ENCODE data around the gene GRPEL2.

GRPEL2 gene

DNA sequence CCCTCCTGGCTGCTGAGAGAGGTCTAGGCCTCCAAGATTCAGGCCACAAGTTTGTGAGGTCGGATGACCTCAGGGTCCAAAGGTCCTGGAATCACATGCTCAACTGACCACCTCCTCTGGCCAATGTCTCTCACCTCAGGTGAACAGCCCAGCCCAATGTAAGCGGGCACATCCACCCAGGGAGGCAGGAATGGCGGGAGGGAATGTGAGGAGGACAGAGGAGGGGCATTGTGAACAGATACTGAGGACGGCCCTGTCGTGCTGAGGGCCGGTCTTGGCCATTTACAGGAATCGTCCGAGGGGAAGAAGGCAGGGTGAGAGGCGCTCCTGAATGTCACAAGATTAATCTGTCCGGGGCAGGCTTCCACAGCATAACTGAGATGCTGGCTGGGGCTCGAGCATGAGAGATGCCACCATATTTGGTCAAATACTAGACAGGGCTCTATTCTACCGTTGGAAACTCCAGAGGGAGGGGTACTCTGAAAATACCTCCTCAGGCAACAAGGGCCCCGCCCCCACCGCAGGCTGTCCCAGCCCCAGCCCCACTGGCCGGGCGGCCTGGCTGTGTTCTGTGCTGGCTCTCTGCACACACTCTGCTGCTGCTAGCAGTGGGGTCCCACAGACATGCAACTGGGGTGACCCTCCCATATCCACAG is 35.3 kb downstream of the GRPEL2 start:
- H3K27me3 ChIP-seq (ENCODE audit: control insufficient read depth, insufficient read depth, low read length), result peaks cover 12% of the 10 kb centered on the region
- no peak overlapping the region for H3K4me2 ChIP-seq (ENCODE audit: low read length)
- no peak overlapping the region for H3K9ac ChIP-seq (ENCODE audit: low read depth, low read length)
- no peaks in the 10 kb centered on the region for H3K9me3 ChIP-seq (replicated peaks; ENCODE audit: low read length)
- H3K36me3 ChIP-seq (ENCODE audit: insufficient read depth, low read length), result no peaks in the 10 kb centered on the region
- H3K4me1 ChIP-seq (ENCODE audit: control insufficient read depth, insufficient read depth, low read length), result no peaks in the 10 kb centered on the region
- no peak overlapping the region for H3K4me3 ChIP-seq (ENCODE audit: low read length)

DNA sequence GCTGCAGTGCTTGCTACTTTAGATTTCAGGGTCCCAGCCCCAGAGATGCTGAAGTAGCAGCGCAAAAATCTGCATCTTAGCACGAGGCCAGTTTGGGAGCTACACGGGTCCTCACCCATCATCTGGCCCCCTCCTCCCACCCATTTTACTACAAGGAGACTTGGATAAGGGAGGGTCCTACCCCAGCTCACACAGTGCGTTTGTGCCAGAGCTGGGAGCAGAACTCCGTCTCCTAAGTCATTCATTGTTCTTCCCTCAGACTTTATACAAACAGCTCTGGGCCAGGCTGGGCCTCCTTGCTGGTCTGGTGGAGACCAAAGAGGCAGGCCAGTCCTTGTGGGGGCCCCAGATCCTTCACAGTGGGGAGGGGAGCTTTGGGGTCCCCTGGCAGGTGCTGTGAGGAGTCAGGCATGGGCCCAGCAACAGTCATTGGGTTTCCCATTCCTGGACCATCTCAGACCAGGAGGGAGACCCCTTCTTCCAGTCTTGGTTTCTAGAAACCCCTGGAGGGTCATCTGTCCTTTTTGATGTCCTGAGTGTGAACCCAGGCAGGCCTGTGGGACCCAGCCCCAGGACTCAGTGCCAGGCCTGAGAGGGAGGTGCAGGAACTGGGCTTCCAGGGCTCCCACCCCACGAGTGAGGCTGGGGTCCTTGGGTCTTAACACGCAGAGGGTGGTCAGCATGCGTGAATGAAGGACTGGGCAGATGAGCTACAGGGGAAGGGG is 36.1 kb downstream of the GRPEL2 start:
- Histone ChIP-seq H3K9ac (ENCODE audit: low read depth, low read length) (no peak overlapping the region), H3K4me3 (ENCODE audit: low read length) (no peak overlapping the region), H3K36me3 (ENCODE audit: insufficient read depth, low read length) (no peaks in the 10 kb centered on the region), H3K4me1 (ENCODE audit: control insufficient read depth, insufficient read depth, low read length) (no peaks in the 10 kb centered on the region), H3K9me3 (replicated peaks; ENCODE audit: low read length) (no peaks in the 10 kb centered on the region), H3K27me3 (ENCODE audit: control insufficient read depth, insufficient read depth, low read length) (peaks cover 12% of the 10 kb centered on the region), H3K4me2 (ENCODE audit: low read length) (no peak overlapping the region)

GRCh38 chr5:149381986-149382338 is 36.7 kb downstream of the GRPEL2 start:
- no peaks in the 10 kb centered on the region for H3K36me3 ChIP-seq (ENCODE audit: insufficient read depth, low read length)
- H3K4me2 ChIP-seq (ENCODE audit: low read length), result no peak overlapping the region

GRCh38 chr5:149382517-149383220 is 37.4 kb downstream of the GRPEL2 start:
- Histone ChIP-seq H3K9me3 (replicated peaks; ENCODE audit: low read length) (no peaks in the 10 kb centered on the region), H3K36me3 (ENCODE audit: insufficient read depth, low read length) (no peaks in the 10 kb centered on the region), H3K4me1 (ENCODE audit: control insufficient read depth, insufficient read depth, low read length) (peaks cover under 1% of the 10 kb centered on the region), H3K4me2 (ENCODE audit: low read length) (no peak overlapping the region), H3K9ac (ENCODE audit: low read depth, low read length) (no peak overlapping the region), H3K27me3 (ENCODE audit: control insufficient read depth, insufficient read depth, low read length) (peaks cover 12% of the 10 kb centered on the region), H3K4me3 (ENCODE audit: low read length) (no peak overlapping the region)

More at GRCh38 chr5:149381986-149382338, 36.7 kb downstream of the GRPEL2 start:
- H3K27me3 ChIP-seq (ENCODE audit: control insufficient read depth, insufficient read depth, low read length), result peaks cover 12% of the 10 kb centered on the region
- H3K4me3 ChIP-seq (ENCODE audit: low read length), result no peak overlapping the region
- no peaks in the 10 kb centered on the region for H3K4me1 ChIP-seq (ENCODE audit: control insufficient read depth, insufficient read depth, low read length)
- no peaks in the 10 kb centered on the region for H3K9me3 ChIP-seq (replicated peaks; ENCODE audit: low read length)
- H3K9ac ChIP-seq (ENCODE audit: low read depth, low read length), result no peak overlapping the region

- Histone ChIP-seq H3K4me3 (ENCODE audit: low read length) (no peak overlapping the region), H3K9me3 (replicated peaks; ENCODE audit: low read length) (no peaks in the 10 kb centered on the region), H3K4me2 (ENCODE audit: low read length) (no peak overlapping the region), H3K4me1 (ENCODE audit: control insufficient read depth, insufficient read depth, low read length) (peaks cover 6% of the 10 kb centered on the region), H3K27me3 (ENCODE audit: control insufficient read depth, insufficient read depth, low read length) (peaks cover 8% of the 10 kb centered on the region), H3K36me3 (ENCODE audit: insufficient read depth, low read length) (no peaks in the 10 kb centered on the region), H3K9ac (ENCODE audit: low read depth, low read length) (no peak overlapping the region)
Observed at GRCh38 chr5:149383399-149383798, 38.1 kb downstream of the GRPEL2 start.

DNA sequence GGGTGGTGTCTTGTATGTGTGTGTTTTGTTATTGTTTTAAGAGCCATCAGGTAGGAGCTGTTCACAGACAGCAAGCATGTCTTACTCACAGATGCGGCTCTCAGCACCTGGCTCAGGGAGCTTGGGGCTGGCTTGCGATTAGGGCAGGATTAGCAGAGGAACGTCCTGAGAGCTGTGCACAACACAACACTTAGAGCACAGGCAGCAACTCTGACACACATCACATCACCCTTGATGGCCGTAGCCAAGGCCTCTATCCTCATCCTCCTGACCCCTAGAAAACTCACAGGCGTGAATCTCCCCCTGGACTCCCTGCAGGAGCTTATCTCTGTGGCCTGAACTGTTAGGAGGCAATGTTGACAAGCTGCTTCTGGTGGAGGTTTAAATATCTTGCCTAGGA is 40.9 kb downstream of the GRPEL2 start:
- Histone ChIP-seq H3K4me1 (ENCODE audit: control insufficient read depth, insufficient read depth, low read length) (peaks cover 6% of the 10 kb centered on the region), H3K36me3 (ENCODE audit: insufficient read depth, low read length) (no peaks in the 10 kb centered on the region), H3K9ac (ENCODE audit: low read depth, low read length) (no peak overlapping the region), H3K9me3 (replicated peaks; ENCODE audit: low read length) (no peaks in the 10 kb centered on the region), H3K4me2 (ENCODE audit: low read length) (no peak overlapping the region), H3K4me3 (ENCODE audit: low read length) (no peak overlapping the region), H3K27me3 (ENCODE audit: control insufficient read depth, insufficient read depth, low read length) (no peaks in the 10 kb centered on the region)

- H3K4me3 ChIP-seq (ENCODE audit: low read length), result no peak overlapping the region
- H3K4me2 ChIP-seq (ENCODE audit: low read length), result no peak overlapping the region
- H3K4me1 ChIP-seq (ENCODE audit: control insufficient read depth, insufficient read depth, low read length), result peaks cover 6% of the 10 kb centered on the region
- no peaks in the 10 kb centered on the region for H3K36me3 ChIP-seq (ENCODE audit: insufficient read depth, low read length)
- H3K9me3 ChIP-seq (replicated peaks; ENCODE audit: low read length), result no peaks in the 10 kb centered on the region
- no peaks in the 10 kb centered on the region for H3K27me3 ChIP-seq (ENCODE audit: control insufficient read depth, insufficient read depth, low read length)
- H3K9ac ChIP-seq (ENCODE audit: low read depth, low read length), result no peak overlapping the region
Observed at GRCh38 chr5:149387081-149387631, 41.9 kb downstream of the GRPEL2 start.

DNA sequence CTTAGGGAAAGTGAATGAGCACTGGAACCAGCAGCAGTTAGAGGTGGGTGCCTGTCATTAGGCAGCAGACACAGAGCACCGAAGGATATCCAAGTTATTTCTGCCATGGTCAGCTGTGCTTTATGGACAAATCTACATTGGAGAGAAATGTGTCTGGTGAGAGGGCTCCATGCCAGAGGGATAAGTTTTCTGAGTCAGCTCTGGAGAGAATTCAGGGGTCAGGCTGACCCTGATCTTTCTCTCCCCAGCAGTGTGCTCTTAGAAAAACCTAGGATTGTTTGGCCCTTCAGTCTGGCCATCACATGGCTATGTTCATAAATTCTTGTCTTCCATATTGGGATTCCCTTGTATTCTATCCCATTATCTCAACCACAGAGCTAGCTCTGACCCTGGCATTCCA is 42.7 kb downstream of the GRPEL2 start:
- Histone ChIP-seq H3K36me3 (ENCODE audit: insufficient read depth, low read length) (no peaks in the 10 kb centered on the region), H3K4me2 (ENCODE audit: low read length) (no peak overlapping the region), H3K9me3 (replicated peaks; ENCODE audit: low read length) (no peaks in the 10 kb centered on the region), H3K4me3 (ENCODE audit: low read length) (no peak overlapping the region), H3K4me1 (ENCODE audit: control insufficient read depth, insufficient read depth, low read length) (peaks cover 6% of the 10 kb centered on the region), H3K9ac (ENCODE audit: low read depth, low read length) (no peak overlapping the region), H3K27me3 (ENCODE audit: control insufficient read depth, insufficient read depth, low read length) (no peaks in the 10 kb centered on the region)

DNA sequence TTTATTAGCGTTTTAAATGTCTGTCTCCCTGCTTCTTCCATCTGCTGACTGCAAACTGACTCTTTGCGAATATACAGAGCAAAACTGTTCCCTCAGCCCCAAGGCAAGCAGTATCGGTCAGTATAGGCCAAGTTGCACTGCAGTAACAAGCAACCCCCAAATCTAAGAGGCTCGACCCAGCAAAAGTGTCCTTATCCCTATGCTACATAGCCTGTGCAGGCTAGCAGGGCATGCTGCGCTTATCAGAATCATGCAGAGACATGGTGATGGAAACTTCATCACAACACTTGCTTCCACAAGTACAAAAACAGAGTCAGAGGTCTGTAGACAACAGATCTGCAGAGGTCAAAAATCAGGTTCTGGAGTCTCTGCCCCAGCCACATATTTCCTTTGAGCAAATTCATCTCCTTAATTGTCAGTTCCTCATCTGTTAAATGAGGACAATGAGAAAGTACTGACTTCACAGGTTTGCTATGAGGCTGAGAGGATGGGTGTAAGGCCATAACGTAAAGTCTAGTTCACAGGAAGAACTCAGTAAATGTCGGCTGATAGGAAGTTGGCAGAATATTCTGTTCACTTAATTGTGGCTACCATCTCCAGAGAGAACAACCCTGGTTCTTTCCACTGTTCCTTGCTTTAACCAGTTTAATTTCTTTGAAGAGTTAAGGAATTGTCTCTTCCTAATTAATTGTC is 43.3 kb downstream of the GRPEL2 start:
- H3K9ac ChIP-seq (ENCODE audit: low read depth, low read length), result no peak overlapping the region
- H3K4me3 ChIP-seq (ENCODE audit: low read length), result no peak overlapping the region
- H3K9me3 ChIP-seq (replicated peaks; ENCODE audit: low read length), result no peaks in the 10 kb centered on the region
- peaks cover 6% of the 10 kb centered on the region for H3K4me1 ChIP-seq (ENCODE audit: control insufficient read depth, insufficient read depth, low read length)
- no peaks in the 10 kb centered on the region for H3K27me3 ChIP-seq (ENCODE audit: control insufficient read depth, insufficient read depth, low read length)
- no peaks in the 10 kb centered on the region for H3K36me3 ChIP-seq (ENCODE audit: insufficient read depth, low read length)
- H3K4me2 ChIP-seq (ENCODE audit: low read length), result no peak overlapping the region

DNA sequence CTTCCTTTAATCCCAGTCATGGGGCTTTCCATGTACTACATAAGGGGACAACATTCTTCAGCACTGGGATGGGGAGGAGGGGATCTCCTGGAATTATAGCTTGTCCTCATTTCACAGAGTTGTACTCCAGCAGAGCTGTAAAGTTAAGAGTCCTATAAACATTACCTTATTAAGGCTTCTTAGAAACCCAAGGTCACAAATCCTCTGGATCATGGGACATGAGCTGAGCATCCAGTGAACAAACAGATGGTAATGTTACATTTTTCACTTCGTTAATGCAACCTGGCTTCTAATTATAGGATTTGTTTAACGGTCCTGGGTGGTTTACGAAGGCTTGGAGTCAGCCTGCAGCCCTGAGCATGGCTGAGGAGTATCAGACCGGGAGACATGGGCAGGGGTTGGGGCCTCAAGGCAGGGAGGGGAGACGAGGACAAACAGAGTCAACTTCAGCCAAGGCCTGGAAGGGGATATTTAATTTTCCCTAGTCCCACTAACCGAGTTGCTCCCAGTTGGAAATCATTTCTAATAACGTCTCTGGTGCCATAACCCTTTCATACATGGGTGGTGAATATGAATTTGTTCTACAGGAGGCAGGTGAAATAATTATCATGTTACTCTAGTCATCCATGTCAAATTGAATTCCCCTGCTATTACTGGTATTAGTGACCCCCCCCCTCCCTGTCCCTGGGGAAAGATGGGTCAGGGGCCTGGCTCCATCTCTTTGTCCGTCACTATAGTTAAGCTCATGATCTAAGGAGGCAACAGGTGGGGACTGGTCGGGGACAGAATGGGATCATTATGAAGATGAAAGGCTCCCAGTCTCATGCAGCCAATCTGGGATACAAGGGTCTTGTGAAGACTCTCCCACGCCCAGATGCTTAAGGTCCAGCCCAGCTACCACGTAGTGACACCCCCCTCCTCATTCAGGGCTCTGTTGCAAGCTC is 44.5 kb downstream of the GRPEL2 start:
- H3K4me2 ChIP-seq (ENCODE audit: low read length), result no peak overlapping the region
- peaks cover 6% of the 10 kb centered on the region for H3K4me1 ChIP-seq (ENCODE audit: control insufficient read depth, insufficient read depth, low read length)
- no peaks in the 10 kb centered on the region for H3K9me3 ChIP-seq (replicated peaks; ENCODE audit: low read length)
- no peaks in the 10 kb centered on the region for H3K36me3 ChIP-seq (ENCODE audit: insufficient read depth, low read length)
- H3K9ac ChIP-seq (ENCODE audit: low read depth, low read length), result no peak overlapping the region
- no peaks in the 10 kb centered on the region for H3K27me3 ChIP-seq (ENCODE audit: control insufficient read depth, insufficient read depth, low read length)
- no peak overlapping the region for H3K4me3 ChIP-seq (ENCODE audit: low read length)
